ENCODE results near the gene FUT4. TPM values are rescaled to one million over a fixed set of nuclear protein-coding genes. Genes with fewer than 3 reads are reported as not detected.

The FUT4 gene
- total RNA-seq, 2 experiments from 2014 or later, result 3.9 TPM

DNA sequence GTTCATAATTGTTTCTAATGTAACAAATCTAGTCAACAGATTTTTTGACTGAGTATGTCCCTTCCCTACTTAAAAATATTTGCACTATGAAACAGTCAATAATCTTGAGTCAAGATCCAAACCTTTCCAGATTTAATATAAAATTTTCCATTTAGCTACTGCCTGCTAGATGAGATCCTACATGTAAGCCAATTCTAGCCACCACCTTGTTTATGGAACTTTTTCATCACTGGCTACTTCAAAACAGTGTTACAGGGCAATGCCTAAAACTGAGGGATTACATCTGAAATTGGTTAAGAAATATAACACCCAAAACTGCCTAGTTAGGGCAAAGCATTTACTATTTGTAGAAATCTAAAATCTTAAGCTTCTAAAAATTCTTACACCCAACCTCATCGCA, 10.5 kb upstream of the FUT4 start:
- no peak for TF ChIP-seq CTCF (IDR thresholded peaks at IDR 0.05)
- intact Hi-C loops (cut with micrococcal nuclease), result no loop called here
- no peak overlapping the region for H3K4me3 Mint-ChIP-seq

DNA sequence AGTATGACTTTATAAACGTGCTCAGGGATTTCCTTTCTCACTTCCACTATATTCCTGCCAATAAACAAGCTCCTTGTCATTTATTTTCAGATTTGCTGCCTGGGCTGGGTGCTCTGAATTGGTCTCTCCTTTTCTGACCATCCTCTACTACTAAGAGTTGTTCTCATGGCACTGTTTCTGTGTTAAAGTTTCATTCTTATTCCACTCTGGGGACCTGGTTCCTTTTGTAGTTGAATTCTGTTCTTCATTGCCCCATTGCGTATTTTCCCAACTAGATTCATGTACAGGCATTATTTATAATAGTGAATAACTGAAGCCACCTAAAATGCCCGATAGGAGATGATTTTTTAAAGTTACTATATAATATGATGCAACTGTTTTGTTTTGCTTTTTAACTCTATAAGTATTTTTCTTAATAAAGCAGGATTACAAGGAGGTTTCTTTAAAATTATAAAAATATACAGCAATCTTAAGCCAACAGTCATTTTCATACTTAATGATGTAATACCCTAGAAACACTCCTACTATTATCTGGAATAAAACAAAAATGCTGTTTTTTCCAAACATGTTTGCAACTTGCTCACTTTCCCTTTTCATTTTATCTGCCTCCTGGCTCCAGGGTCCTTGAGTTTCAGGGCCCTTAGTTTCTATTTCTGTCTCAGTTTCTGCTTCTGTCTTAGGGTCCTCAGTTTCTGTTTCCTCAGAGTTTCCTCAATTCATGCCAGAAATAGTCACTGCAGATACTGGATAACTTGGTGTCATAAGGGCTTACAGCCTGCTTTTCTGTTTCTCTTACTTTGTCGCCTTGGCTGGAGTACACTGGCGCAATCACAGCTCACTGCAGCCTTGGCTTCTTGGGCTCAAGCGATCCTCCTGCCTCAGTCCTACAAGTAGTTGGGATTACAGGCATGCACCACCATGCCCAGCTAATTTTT, 9.8 kb upstream of the FUT4 start:
- no peak for ATAC-seq

More for the DNA sequence above, 10.5 kb upstream of the FUT4 start:
- H3K9me3 Mint-ChIP-seq, result no peaks in the 10 kb centered on the region
- no peaks in the 10 kb centered on the region for H3K36me3 Mint-ChIP-seq (ENCODE audit: low read depth)
- H3K27me3 Mint-ChIP-seq, result peaks cover 22% of the 10 kb centered on the region
- no peak for ATAC-seq
- POLR2A ChIA-PET, result no interaction called here
- no peak for DNase-seq
- H3K4me1 Mint-ChIP-seq (ENCODE audit: low read depth), result no peaks in the 10 kb centered on the region
- CTCF ChIA-PET, result interaction anchor here (1.0 to 1.2 kb wide), 2 partner anchors 28 to 64 kb away, joined by 3 read pairs; no protein-coding TSS in a partner anchor
- no peak overlapping the region for H3K27ac Mint-ChIP-seq

GRCh38 chr11:94536386-94536785, 7.3 kb upstream of the FUT4 start:
- intact Hi-C loops (cut with micrococcal nuclease), result no loop called here
- Mint-ChIP-seq H3K9me3 (no peaks in the 10 kb centered on the region), H3K4me1 (ENCODE audit: low read depth) (no peaks in the 10 kb centered on the region), H3K27me3 (peaks cover 16% of the 10 kb centered on the region), H3K4me3 (no peak overlapping the region), H3K27ac (no peak overlapping the region), H3K36me3 (ENCODE audit: low read depth) (no peaks in the 10 kb centered on the region)
- ChIA-PET POLR2A (no interaction called here), CTCF (interaction anchor here (2.9 kb wide), 1 partner anchor 17 kb away, joined by 10 read pairs; no protein-coding TSS in a partner anchor)
- DNase-seq (no peak), ATAC-seq (no peak)
- no peak for TF ChIP-seq CTCF (IDR thresholded peaks at IDR 0.05)

More for the DNA sequence above, 9.8 kb upstream of the FUT4 start:
- intact Hi-C loops (cut with micrococcal nuclease), result no loop called here
- peaks cover 17% of the 10 kb centered on the region for H3K27me3 Mint-ChIP-seq
- DNase-seq, result no peak
- no peak for TF ChIP-seq CTCF (IDR thresholded peaks at IDR 0.05)
- H3K9me3 Mint-ChIP-seq, result no peaks in the 10 kb centered on the region
- H3K4me1 Mint-ChIP-seq (ENCODE audit: low read depth), result no peaks in the 10 kb centered on the region
- no peak overlapping the region for H3K4me3 Mint-ChIP-seq
- CTCF ChIA-PET, result interaction anchor here (1.0 to 1.2 kb wide), 2 partner anchors 29 to 63 kb away, joined by 3 read pairs; no protein-coding TSS in a partner anchor
- H3K36me3 Mint-ChIP-seq (ENCODE audit: low read depth), result no peaks in the 10 kb centered on the region
- no peak overlapping the region for H3K27ac Mint-ChIP-seq
- POLR2A ChIA-PET, result no interaction called here

DNA sequence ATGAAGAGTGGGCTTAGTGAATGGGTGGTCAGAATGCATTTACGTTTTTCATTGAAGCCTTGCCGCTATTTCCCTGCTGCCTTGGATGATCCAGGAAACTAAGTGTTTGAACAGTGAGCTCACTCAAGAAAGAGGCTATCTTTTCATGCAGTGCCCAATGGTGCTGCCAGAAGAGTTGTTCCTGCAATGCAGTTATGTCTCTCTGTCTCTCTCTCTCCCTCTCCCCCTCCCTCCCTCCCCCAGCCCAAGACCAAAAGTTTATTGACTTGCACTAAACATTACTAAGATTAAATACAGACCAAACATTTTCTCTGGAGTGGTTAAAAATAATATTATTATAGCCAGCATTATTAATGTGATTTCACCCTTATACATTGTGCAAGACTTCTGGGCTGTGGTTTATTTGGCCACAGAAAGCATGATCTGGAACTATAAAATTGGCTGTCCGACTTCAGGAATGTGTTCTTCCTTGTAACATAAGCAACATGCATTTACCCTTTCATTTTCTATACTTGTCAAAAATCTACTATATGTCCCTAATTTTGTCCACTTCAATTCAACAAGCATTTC, 6.6 kb upstream of the FUT4 start:
- ATAC-seq (no peak), DNase-seq (no peak)
- no peak overlapping the region for H3K27ac Mint-ChIP-seq
- no peaks in the 10 kb centered on the region for H3K4me1 Mint-ChIP-seq (ENCODE audit: low read depth)
- ChIA-PET POLR2A (no interaction called here), CTCF (interaction anchor here (2.9 kb wide), 1 partner anchor 18 kb away, joined by 10 read pairs; no protein-coding TSS in a partner anchor)
- no peak overlapping the region for H3K4me3 Mint-ChIP-seq
- H3K27me3 Mint-ChIP-seq, result peaks cover 15% of the 10 kb centered on the region
- no peaks in the 10 kb centered on the region for H3K36me3 Mint-ChIP-seq (ENCODE audit: low read depth)
- H3K9me3 Mint-ChIP-seq, result no peaks in the 10 kb centered on the region
- intact Hi-C loops (cut with micrococcal nuclease), result no loop called here
- no peak for TF ChIP-seq CTCF (IDR thresholded peaks at IDR 0.05)

DNA sequence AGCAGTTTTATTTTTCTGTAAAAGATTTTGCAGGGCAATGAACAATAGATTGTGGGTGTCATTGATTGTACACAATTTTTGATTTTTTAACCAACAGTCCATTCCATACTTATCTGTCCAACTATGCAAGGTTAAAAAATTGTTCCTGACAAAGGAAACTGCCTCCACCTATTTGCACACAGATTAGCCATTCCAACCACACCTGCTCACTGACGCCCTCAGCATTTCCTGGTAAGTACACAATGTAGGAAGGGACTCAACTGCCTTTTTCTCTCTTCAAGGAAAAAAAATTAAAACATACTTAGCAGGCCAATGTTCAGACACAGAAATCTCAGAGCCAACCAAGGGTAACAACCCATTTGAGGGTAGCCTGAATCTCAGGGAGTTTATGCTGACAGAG, 4.3 kb upstream of the FUT4 start:
- intact Hi-C loops (cut with micrococcal nuclease), result no loop called here
- Mint-ChIP-seq H3K4me1 (ENCODE audit: low read depth) (peaks cover 8% of the 10 kb centered on the region), H3K36me3 (ENCODE audit: low read depth) (no peaks in the 10 kb centered on the region), H3K27me3 (peaks cover 12% of the 10 kb centered on the region), H3K9me3 (no peaks in the 10 kb centered on the region), H3K27ac (no peak overlapping the region), H3K4me3 (no peak overlapping the region)
- DNase-seq (no peak), ATAC-seq (no peak)
- ChIA-PET POLR2A (no interaction called here), CTCF (no interaction called here)
- TF ChIP-seq CTCF (IDR thresholded peaks at IDR 0.05), result no peak

Measured in activated CD8-positive, alpha-beta T cell treated with anti-CD3 and anti-CD28 coated beads for 36 hours (primary cell).